ENCODE measurements around the gene MLANA.

GRCh38 chr9:5892456-5893133 is 1.9 kb downstream of the MLANA start:
- TF ChIP-seq POLR2AphosphoS5 (IDR thresholded peaks at IDR 0.05; ENCODE audit: low read depth, low read length) (no peak), REST (IDR thresholded peaks at IDR 0.05; ENCODE audit: insufficient read depth in 1 of 2, low read depth in 2 of 2, low read length in 2 of 2) (no peak)

Measured in PFSK-1 (cell line).